GM12801 (cell line): ENCODE measurements around the gene CHRNB4.

Experiments
- TF ChIP-seq, protein P1 (sequence below): IDR thresholded peaks from one replicate; pipeline ENCODE4 v1.5.1; 2011; ENCODE audit warnings: control low read depth; ENCODE audit not compliant: insufficient read length; ENCODE audit errors: extremely low read depth

Gene CHRNB4

DNA sequence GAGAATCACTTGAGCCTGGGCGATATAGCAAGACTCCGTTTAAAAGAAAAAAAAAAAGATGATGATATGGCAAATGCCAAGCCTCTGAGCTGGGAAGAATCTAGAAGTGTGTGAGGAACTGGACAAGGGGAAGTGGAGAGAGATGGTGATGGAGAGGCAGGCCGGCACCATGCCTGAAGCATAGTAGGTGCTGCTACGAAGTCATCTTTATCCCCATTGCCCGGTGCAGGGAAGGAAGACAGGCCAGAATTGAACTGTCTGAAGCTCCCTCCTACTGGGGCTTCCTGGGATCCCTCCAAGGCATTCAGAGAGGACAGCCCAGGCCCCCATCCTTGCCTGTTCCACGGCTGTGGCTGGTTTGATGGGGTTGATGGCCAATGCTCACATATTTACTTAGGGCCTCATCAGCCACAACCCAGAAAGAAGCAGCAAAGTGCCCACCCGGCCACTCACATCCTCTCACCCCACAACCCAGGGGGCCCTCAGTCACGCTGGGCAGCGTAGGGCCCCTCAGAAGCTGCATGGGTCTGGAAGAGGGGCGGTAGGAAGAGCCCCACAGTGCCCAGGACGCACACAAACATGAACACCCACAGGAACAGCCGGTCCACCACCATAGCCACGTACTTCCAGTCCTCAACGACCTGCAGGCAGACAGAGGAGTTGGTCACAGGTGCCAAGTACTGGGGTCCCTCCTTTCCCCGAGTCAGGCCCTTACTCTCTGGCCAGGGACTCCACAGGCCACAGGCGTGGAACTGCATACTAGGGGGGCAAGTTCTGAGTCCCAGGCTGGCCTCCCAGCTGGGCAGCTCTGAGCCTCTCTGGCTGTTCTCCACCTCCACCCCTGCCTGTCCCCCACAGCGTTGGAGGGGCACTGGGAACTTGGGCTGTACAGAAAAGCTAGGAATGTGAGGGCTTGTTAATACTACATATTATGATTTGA, 16.1 kb downstream of the CHRNB4 start:
- TF ChIP-seq, protein P1, sequence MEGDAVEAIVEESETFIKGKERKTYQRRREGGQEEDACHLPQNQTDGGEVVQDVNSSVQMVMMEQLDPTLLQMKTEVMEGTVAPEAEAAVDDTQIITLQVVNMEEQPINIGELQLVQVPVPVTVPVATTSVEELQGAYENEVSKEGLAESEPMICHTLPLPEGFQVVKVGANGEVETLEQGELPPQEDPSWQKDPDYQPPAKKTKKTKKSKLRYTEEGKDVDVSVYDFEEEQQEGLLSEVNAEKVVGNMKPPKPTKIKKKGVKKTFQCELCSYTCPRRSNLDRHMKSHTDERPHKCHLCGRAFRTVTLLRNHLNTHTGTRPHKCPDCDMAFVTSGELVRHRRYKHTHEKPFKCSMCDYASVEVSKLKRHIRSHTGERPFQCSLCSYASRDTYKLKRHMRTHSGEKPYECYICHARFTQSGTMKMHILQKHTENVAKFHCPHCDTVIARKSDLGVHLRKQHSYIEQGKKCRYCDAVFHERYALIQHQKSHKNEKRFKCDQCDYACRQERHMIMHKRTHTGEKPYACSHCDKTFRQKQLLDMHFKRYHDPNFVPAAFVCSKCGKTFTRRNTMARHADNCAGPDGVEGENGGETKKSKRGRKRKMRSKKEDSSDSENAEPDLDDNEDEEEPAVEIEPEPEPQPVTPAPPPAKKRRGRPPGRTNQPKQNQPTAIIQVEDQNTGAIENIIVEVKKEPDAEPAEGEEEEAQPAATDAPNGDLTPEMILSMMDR, result no peak

GRCh38 chr15:78623786-78624497, 17.1 kb downstream of the CHRNB4 start:
- TF ChIP-seq, protein P1, result no peak

GRCh38 chr15:78621810-78622402, 19.1 kb downstream of the CHRNB4 start:
- TF ChIP-seq, protein P1, result no peak

GRCh38 chr15:78620527-78621421, 20.2 kb downstream of the CHRNB4 start, which contains the start of gene CHRNA3:
CHRNA3 (minus strand) TSS chr15:78620996; CDS start chr15:78620794, 202 bp downstream.
- TF ChIP-seq, protein P1, result no peak

DNA sequence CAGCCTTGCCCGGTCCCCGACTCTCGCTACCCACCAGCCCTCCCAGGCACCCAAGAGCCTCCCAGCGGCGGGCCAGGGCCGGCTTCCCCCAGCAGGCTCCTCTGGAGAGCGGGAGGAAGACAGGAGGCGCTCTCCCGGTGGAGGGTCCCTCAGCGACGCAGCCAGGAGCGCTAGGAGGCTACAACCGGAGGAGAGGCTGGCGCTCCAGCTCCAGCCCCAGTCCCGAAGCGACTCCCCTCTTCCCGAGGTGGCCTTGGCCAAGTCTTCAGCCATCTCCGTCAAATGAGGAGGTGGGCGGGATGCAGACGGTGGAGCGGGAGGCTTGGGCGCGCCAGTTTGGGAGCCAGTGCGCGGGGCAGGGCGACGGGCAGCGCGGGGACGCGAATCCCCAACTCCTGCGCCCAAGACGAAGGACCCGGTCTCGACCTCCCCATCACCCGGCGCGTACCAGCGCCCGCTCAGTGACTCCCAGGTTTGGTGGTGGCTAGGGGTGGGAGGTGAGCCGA, 20.9 kb downstream of the CHRNB4 start:
- TF ChIP-seq, protein P1, result no peak

- TF ChIP-seq, protein P1, result no peak
These were observed 21.7 kb downstream of the CHRNB4 start for GRCh38 chr15:78619022-78619950.
